ENCODE results near the gene ZNF343.

Gene ZNF343

DNA sequence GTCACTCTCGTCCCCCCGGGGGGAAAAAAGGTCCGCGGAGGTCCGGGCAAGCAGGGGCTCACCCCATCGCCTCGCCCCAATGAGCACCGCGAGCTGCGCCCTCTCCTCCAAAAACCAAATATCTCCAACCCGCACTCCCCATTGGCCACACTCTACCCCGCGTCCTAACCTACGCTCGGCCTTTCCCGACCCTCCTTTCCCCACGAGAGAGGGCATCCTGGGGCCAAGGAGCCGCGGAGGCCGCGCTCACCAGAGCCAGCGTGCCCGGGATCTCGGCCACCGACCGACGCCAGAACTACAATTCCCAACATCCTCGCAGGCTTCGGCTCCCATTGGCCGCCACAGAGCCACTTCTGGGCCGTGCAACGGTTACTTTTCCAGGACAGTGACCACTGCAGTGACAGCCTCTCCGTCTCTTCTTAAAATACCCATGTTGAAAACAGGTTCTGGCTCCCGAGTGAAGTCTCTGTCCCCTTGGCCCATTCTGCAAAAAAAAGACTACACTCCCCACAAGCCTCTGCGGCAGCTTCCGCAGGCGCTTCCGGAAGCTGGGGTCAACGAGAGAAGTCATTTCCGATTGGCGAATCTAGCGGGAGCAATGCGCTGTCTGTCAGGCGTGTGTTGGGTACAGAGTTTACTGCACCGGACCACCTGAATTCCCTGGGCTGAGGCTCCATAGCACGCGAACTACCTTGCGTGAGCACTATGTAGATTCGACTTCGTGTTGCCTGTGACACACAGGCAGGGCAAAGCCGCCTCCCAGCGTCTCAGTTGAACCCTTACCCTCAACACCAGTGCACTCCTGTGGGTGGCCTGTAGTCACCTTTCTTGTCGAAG lies at the start of gene ZNF343:
Gene ZNF343 (minus strand): TSS at position 285 of the 837 bp plus-strand sequence. CDS start 15,020 bp downstream, outside the sequence.
- TF ChIP-seq, protein P1, sequence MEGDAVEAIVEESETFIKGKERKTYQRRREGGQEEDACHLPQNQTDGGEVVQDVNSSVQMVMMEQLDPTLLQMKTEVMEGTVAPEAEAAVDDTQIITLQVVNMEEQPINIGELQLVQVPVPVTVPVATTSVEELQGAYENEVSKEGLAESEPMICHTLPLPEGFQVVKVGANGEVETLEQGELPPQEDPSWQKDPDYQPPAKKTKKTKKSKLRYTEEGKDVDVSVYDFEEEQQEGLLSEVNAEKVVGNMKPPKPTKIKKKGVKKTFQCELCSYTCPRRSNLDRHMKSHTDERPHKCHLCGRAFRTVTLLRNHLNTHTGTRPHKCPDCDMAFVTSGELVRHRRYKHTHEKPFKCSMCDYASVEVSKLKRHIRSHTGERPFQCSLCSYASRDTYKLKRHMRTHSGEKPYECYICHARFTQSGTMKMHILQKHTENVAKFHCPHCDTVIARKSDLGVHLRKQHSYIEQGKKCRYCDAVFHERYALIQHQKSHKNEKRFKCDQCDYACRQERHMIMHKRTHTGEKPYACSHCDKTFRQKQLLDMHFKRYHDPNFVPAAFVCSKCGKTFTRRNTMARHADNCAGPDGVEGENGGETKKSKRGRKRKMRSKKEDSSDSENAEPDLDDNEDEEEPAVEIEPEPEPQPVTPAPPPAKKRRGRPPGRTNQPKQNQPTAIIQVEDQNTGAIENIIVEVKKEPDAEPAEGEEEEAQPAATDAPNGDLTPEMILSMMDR (IDR thresholded peaks at IDR 0.05; ENCODE audit: low read depth, low read length), result peak; percentile 7
- H3K4me3 ChIP-seq (replicated peaks in 1 of 2; ENCODE audit: low read depth in 2 of 2, low read length in 2 of 2), result peak within 1 kb of the TSS; percentile 78 to 89
- peak; percentile 82 to 84 for DNase-seq (ENCODE audit: low read depth in 2 of 2)

DNA sequence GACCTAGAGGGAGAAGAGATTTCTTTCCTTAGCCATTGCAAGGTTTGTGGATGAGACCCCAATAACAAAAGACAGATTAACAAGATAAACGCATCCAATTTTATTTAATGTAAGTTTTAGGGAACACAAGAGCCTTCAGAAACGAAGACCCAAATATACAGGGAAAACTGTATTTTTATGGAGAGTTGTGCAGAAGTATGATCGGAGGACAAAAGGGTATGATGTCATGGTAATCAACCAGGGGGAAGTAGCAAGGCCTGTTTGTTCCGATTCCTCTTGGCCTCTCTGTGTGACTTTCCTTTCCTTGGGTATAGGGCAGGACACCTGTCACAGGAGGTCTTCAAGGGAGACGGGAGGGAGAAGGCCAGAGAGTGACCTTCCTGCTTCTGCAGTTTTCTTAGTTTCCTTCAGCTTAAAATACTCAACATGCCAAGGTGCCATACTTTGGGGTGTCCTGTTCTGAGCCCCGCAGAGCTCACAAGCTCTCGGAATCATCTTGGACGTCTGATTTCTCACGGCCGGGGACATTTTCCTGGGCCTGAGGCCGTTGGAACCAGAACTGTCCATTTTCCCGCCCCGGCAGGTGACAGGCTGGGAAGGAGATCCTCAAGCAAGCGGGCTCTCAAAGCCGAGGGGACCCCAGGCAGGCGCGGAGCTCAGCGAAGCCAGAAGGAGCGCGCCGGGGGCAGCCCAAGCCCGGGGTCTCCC lies 49.3 kb upstream of the ZNF343 start:
- no peak overlapping the region for H3K4me3 ChIP-seq (replicated peaks in 1 of 2; ENCODE audit: low read depth in 2 of 2, low read length in 2 of 2)
- TF ChIP-seq, protein P1 (IDR thresholded peaks at IDR 0.05; ENCODE audit: low read depth, low read length), result no peak
- no peak for DNase-seq (ENCODE audit: low read depth in 2 of 2)

DNA sequence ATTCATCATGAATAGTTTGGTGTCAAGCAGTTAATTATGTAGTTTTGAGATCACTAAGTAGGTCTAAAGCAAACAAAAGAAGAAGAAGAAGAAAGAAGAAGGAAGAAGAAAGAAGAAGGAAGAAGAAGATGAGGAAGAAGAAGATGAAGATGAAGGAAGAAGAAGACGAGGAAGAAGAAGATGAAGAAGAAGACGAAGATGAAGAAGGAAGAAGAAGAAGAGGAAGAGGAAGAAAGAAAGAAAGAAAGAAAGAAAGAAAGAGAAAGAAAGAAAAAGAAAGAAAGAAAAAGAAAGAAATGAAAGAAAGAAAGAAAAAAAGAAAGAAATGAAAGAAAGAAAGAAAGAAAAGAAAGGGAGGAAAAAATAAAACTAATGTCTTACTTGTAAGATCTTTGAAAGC lies 36.9 kb upstream of the ZNF343 start:
- DNase-seq (ENCODE audit: low read depth in 2 of 2), result no peak
- H3K4me3 ChIP-seq (replicated peaks in 1 of 2; ENCODE audit: low read depth in 2 of 2, low read length in 2 of 2), result no peak overlapping the region

DNA sequence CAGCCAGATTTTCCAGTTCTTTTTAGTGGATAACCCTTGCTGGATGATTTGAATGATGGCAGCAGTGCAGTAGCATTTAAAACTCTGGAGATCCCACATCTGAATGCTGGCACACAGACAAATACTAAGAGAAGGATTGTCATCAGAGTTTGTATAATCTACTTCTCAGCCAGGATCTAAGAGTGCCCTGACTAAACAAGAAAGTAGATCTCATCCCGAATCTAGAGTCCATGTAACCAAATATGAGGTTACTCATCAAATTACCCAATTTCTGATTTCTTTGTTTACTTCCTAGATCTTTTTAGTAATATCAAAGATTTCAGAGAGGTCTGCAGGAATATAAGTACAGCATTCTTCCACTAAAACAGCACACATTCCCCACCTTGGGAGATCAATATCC lies 35.5 kb upstream of the ZNF343 start:
- DNase-seq (ENCODE audit: low read depth in 2 of 2), result no peak
- TF ChIP-seq, protein P1 (IDR thresholded peaks at IDR 0.05; ENCODE audit: low read depth, low read length), result no peak
- no peak overlapping the region for H3K4me3 ChIP-seq (replicated peaks in 1 of 2; ENCODE audit: low read depth in 2 of 2, low read length in 2 of 2)

More for the DNA sequence above, 36.9 kb upstream of the ZNF343 start:
- TF ChIP-seq, protein P1 (IDR thresholded peaks at IDR 0.05; ENCODE audit: low read depth, low read length), result no peak

DNA sequence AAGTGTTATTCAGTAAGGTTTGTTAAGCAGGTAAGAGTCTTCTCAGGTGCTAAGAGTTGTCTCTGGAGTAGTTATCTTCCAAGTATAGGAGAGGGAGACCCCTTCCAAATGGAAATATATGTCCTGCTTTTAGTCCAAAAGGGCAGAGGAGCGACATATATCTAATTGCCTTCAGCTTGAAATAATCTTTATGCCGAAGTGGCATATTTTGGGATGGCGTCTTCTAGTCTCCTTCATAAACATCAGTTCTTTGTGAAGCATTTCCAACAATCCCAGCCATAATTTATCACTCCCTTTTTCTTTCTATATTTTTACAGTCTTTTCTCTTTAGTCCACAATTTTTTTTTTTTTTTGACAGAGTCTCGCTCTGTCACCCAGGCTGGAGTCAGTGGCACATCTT lies 33.6 kb upstream of the ZNF343 start:
- TF ChIP-seq, protein P1 (IDR thresholded peaks at IDR 0.05; ENCODE audit: low read depth, low read length), result no peak
- H3K4me3 ChIP-seq (replicated peaks in 1 of 2; ENCODE audit: low read depth in 2 of 2, low read length in 2 of 2), result no peak overlapping the region
- no peak for DNase-seq (ENCODE audit: low read depth in 2 of 2)

DNA sequence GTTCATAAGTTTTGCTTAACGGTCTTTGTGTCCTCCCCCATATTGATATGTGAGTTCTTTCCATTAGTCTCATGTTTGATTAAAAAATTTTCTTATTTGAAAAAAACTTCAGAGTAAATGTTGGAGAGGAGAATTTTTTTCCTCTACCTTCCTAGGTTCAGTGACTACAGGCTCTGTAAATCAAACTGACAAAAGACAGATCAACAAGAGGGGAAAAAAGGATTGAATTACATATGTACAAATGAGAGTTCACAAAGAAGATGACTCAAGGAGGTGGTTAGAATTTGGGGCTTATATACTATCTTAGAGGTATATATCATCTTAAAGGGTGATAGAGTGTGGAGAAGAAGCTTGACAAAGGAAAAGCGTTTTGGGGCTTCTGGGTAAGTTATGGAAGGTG lies 33.2 kb upstream of the ZNF343 start:
- TF ChIP-seq, protein P1 (IDR thresholded peaks at IDR 0.05; ENCODE audit: low read depth, low read length), result no peak
- H3K4me3 ChIP-seq (replicated peaks in 1 of 2; ENCODE audit: low read depth in 2 of 2, low read length in 2 of 2), result no peak overlapping the region
- no peak for DNase-seq (ENCODE audit: low read depth in 2 of 2)
